ENCODE results near the gene TESK1.

TESK1 gene

DNA sequence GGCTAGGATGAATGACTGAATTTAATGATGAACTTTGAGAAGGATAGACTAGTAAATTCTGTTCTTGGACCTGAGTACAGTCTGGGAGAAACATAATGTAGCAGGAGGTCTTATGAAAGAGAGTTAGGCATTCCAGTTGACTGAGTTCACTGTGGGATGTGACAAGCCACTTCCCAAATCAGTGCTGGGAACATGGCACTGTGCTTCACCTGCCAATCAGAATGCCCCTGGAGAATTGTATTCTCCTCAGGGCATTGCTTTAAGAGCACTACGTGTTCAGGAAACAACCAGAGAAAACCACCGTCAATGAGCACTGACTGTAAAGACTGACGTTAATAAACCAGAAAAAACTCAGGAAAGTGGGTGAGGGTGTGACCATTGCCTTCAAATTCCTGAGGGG, 54.3 kb downstream of the TESK1 start:
- TF ChIP-seq, protein P1, sequence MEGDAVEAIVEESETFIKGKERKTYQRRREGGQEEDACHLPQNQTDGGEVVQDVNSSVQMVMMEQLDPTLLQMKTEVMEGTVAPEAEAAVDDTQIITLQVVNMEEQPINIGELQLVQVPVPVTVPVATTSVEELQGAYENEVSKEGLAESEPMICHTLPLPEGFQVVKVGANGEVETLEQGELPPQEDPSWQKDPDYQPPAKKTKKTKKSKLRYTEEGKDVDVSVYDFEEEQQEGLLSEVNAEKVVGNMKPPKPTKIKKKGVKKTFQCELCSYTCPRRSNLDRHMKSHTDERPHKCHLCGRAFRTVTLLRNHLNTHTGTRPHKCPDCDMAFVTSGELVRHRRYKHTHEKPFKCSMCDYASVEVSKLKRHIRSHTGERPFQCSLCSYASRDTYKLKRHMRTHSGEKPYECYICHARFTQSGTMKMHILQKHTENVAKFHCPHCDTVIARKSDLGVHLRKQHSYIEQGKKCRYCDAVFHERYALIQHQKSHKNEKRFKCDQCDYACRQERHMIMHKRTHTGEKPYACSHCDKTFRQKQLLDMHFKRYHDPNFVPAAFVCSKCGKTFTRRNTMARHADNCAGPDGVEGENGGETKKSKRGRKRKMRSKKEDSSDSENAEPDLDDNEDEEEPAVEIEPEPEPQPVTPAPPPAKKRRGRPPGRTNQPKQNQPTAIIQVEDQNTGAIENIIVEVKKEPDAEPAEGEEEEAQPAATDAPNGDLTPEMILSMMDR (conservative IDR thresholded peaks at IDR 0.05; ENCODE audit: low read depth, low read length): no peak
- peak; percentile 43 for DNase-seq (ENCODE audit: low read depth)
- H3K4me3 ChIP-seq (ENCODE audit: low read depth, low read length): peak overlapping the region; percentile 98

All from choroid plexus epithelial cell (primary cell).